ENCODE measurements around the gene CAMTA1.

Gene CAMTA1

DNA sequence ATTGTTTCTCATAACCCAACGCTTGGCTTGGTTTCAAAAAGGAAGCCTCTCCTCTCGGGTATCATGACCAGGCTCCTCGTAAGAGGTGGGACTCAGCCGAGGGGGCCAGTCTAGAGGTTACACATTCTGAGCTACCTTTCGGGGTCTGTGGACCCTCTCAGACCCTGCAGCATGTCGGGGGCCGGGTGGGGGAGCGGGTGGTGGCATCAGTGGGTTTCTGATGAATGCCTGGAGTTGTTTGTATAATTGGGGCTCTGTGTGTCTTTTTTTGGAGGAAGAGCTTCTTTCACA, 229.3 kb downstream of the CAMTA1 start:
- H3K4me3 ChIP-seq (ENCODE audit: control insufficient read depth, low read depth, low read length): no peak overlapping the region
- TF ChIP-seq, protein P1, sequence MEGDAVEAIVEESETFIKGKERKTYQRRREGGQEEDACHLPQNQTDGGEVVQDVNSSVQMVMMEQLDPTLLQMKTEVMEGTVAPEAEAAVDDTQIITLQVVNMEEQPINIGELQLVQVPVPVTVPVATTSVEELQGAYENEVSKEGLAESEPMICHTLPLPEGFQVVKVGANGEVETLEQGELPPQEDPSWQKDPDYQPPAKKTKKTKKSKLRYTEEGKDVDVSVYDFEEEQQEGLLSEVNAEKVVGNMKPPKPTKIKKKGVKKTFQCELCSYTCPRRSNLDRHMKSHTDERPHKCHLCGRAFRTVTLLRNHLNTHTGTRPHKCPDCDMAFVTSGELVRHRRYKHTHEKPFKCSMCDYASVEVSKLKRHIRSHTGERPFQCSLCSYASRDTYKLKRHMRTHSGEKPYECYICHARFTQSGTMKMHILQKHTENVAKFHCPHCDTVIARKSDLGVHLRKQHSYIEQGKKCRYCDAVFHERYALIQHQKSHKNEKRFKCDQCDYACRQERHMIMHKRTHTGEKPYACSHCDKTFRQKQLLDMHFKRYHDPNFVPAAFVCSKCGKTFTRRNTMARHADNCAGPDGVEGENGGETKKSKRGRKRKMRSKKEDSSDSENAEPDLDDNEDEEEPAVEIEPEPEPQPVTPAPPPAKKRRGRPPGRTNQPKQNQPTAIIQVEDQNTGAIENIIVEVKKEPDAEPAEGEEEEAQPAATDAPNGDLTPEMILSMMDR (conservative IDR thresholded peaks at IDR 0.05; ENCODE audit: control insufficient read depth, insufficient read depth, low read depth, low read length): no peak
- DNase-seq (ENCODE audit: low read depth): no peak

DNA sequence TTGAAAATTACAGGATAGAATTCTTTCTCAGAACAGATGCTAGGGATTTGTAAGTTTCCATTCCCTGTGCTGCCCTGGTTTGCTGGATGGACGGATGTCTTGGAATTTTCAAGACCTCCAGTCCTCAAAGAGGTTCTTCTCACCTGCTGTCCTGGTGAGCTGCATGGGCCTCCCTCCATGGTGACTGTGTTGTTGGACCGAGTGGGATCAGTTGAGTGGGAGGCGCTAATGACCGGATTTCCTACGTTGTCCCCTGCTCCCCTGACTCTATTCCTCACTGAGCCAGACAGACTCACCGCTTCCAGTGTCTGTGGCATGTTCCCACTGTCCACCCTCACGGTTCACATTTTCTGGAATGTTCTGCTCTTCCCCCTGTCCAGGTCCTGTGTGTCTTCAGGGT, 229.8 kb downstream of the CAMTA1 start:
- TF ChIP-seq, protein P1 (conservative IDR thresholded peaks at IDR 0.05; ENCODE audit: control insufficient read depth, insufficient read depth, low read depth, low read length): no peak
- no peak overlapping the region for H3K4me3 ChIP-seq (ENCODE audit: control insufficient read depth, low read depth, low read length)
- DNase-seq (ENCODE audit: low read depth): no peak

- no peak for DNase-seq (ENCODE audit: low read depth)
- TF ChIP-seq, protein P1 (conservative IDR thresholded peaks at IDR 0.05; ENCODE audit: control insufficient read depth, insufficient read depth, low read depth, low read length): no peak
Measured at GRCh38 chr1:7018351-7018750, 233.1 kb downstream of the CAMTA1 start.

DNA sequence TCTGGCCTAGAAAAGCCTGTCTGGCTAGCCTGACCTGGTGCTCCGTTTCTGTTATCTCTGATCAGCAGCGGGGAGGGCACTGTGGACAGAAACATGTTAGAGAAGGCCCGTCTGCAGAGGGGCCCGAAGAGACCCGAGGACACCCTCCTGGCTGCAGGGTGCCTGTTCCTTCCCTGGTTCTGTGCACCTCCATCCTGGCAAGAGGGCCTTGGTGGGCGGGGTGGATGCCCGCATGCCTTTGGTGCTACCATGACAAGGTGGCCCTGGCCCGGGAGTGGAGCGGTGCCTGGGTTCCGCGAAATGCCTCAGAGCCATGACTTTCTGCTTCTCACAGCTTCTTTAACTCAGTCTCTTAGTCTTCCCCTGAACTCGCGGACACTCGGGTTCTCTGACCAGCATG, 233.6 kb downstream of the CAMTA1 start:
- TF ChIP-seq, protein P1 (conservative IDR thresholded peaks at IDR 0.05; ENCODE audit: control insufficient read depth, insufficient read depth, low read depth, low read length): no peak
- H3K4me3 ChIP-seq (ENCODE audit: control insufficient read depth, low read depth, low read length): no peak overlapping the region
- DNase-seq (ENCODE audit: low read depth): no peak

More at GRCh38 chr1:7018351-7018750, 233.1 kb downstream of the CAMTA1 start:
- H3K4me3 ChIP-seq (ENCODE audit: control insufficient read depth, low read depth, low read length): no peak overlapping the region

- TF ChIP-seq, protein P1 (conservative IDR thresholded peaks at IDR 0.05; ENCODE audit: control insufficient read depth, insufficient read depth, low read depth, low read length): no peak
- H3K4me3 ChIP-seq (ENCODE audit: control insufficient read depth, low read depth, low read length): no peak overlapping the region
- no peak for DNase-seq (ENCODE audit: low read depth)
Measured at GRCh38 chr1:7019510-7019909, 234.3 kb downstream of the CAMTA1 start.

DNA sequence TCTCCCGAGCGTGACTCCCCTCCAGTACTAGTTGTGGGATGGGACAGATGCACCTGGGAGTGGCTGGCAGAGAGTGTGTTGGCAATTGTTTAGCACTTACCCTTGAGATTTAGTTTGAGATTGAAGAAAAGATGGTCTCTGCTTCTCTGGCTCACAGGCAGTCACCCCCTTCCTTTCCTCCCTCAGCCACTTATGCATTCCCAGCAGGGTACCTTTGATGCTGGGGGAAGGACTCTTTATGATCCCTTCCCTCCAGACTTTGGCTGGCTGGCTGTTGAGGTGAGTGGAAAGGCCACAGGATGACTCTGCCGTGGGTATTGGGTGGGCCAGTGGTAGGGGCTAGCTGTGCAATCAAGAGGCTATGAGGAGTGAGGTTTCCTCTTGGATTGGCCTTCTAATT, 236.8 kb downstream of the CAMTA1 start:
- no peak overlapping the region for H3K4me3 ChIP-seq (ENCODE audit: control insufficient read depth, low read depth, low read length)
- TF ChIP-seq, protein P1 (conservative IDR thresholded peaks at IDR 0.05; ENCODE audit: control insufficient read depth, insufficient read depth, low read depth, low read length): no peak
- no peak for DNase-seq (ENCODE audit: low read depth)

DNA sequence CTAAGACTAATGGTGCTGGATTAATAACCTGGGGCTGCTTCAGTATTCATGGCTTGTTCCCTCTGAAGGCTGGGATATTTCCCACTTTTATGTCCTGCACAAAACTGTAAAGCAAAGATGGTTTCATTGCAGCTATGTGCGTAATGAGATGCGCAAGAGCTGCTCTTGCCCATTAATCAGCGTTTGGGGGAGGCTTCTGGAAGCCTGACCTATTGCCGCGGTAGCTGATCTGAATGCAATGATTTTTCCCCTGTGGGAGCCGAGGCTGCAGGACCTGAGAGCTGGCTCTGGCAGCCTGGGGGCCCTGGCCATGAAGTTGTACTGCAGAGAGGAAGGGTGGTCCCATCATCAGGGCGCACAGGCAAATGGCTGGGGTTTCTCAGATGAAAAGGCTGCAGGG, 239.8 kb downstream of the CAMTA1 start:
- no peak for DNase-seq (ENCODE audit: low read depth)
- TF ChIP-seq, protein P1 (conservative IDR thresholded peaks at IDR 0.05; ENCODE audit: control insufficient read depth, insufficient read depth, low read depth, low read length): no peak

More for the DNA sequence above, 239.8 kb downstream of the CAMTA1 start:
- no peak overlapping the region for H3K4me3 ChIP-seq (ENCODE audit: control insufficient read depth, low read depth, low read length)

Data from fibroblast of mammary gland (primary cell).